Thoracic aorta (tissue), 2 donors: ENCODE results near the gene PGA4. TPM values are rescaled to one million over a fixed set of nuclear protein-coding genes. Genes with fewer than 3 reads are reported as not detected.
"Not testable (repeated sequence)": the region's sequence is repeated elsewhere in the genome, so short reads cannot be mapped to it uniquely, and the experiment has no call there.

ENCODE experiments used
- ATAC-seq: fragments of 150-250 bp; one replicate; pipeline ENCODE4 v1.8.0; 2017; ENCODE audit warnings: low read depth; ENCODE audit not compliant: insufficient number of reproducible peaks, low FRiP score
- DNase-seq: peaks from one replicate; pipeline ENCODE4 v3.0.0-alpha.2; 2020; ENCODE audit warnings: low spot score
- H3K27ac ChIP-seq, 2 donors: fragments of 200-600 bp; sonication (generic); 1 replicate in 1 of 2; 2 replicates in 1 of 2; pipeline ENCODE4 v1.5.1; 2016; ENCODE audit warnings: mild to moderate bottlenecking in 2 of 2, moderate library complexity in 2 of 2
- H3K27me3 ChIP-seq: fragments of 200-600 bp; sonication (generic); replicated peaks from 2 replicates; pipeline ENCODE4 v1.6.0; 2016; ENCODE audit warnings: mild to moderate bottlenecking; ENCODE audit not compliant: insufficient read depth
- H3K36me3 ChIP-seq: fragments of 200-600 bp; sonication (generic); one replicate; pipeline ENCODE4 v1.5.1; 2016
- H3K4me1 ChIP-seq, 2 donors: fragments of 200-600 bp; sonication (generic); 1 replicate in 1 of 2; 2 replicates in 1 of 2; pipeline versions ENCODE4 v1.5.1 to v1.6.0; 2016; ENCODE audit warnings: low read depth in 2 of 2, mild to moderate bottlenecking in 1 of 2; ENCODE audit not compliant: control insufficient read depth in 1 of 2
- H3K4me3 ChIP-seq: fragments of 200-600 bp; sonication (generic); 2 replicates; pipeline ENCODE4 v1.5.1; 2016; ENCODE audit warnings: mild to moderate bottlenecking
- H3K9me3 ChIP-seq: fragments of 200-600 bp; sonication (generic); 2 replicates; pipeline ENCODE4 v1.5.1; 2016
- total RNA-seq, 2 donors: library from RNA; depleted of rRNA; stranded (reverse); fragments of >200 nt; gene quantifications; one replicate each; pipeline versions ENCODE4 v1.1.0 to v1.2.3, GENCODE V29; 2016
- TF ChIP-seq, protein P1 (sequence below): fragments of 200-600 bp; sonication (generic); IDR thresholded peaks from one replicate; pipeline ENCODE4 v1.5.1; 2019; ENCODE audit warnings: antibody characterized with exemption

PGA4 gene
- 1 to 10 TPM in 1 of 2 donors, not detected in 1; 4.7 TPM for total RNA-seq

DNA sequence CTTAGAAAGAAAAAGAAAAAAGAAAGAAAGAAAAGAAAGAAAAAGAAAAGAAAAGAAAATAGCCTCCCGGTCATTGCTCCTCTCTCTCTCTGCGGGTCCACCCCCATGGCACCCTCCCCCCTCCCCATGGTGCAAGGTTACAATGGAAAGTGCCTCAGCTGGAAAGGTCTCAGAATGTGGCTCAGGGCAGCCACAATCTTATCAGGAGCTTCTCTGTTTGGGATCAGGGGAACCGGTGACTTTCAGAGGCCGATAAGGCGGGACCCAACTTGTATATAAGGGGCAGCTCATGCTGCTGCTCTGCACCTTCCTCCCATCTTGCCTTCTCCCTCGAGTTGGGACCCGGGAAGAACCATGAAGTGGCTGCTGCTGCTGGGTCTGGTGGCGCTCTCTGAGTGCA is at the start of gene PGA4:
Gene PGA4 (plus strand): TSS at position 301 of the 400 bp plus-strand sequence. CDS start 54 bp downstream, at position 355.
- DNase-seq, H3K9me3 ChIP-seq, ATAC-seq: not testable (repeated sequence)

DNA sequence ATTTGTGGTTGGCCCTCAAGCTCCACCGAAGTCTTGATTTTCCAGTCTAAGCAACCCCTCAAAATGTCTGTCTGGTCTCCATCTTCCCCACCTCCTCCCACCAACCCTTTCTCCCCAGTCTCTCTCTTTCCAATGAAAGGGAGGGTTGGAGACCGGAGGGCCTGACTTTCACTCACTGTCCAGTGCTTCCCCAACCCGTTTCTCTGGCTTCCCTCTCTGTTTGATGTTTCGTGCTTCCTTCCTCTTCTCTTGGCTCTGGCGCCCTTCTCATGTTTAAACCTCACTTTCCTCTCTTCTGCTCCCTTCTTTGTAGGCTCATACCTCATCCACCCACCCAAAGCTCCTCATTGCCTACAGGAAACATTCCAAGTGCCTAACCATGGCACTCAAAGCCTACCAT is 49.8 kb upstream of the PGA4 start:
- Histone ChIP-seq H3K27me3 (no peaks in the 10 kb centered on the region), H3K4me3 (no peak overlapping the region), H3K4me1 (no peaks in the 10 kb centered on the region), H3K9me3 (no peaks in the 10 kb centered on the region), H3K27ac (no peak overlapping the region), H3K36me3 (no peaks in the 10 kb centered on the region)
- DNase-seq (no peak), ATAC-seq (no peak)
- TF ChIP-seq, protein P1, sequence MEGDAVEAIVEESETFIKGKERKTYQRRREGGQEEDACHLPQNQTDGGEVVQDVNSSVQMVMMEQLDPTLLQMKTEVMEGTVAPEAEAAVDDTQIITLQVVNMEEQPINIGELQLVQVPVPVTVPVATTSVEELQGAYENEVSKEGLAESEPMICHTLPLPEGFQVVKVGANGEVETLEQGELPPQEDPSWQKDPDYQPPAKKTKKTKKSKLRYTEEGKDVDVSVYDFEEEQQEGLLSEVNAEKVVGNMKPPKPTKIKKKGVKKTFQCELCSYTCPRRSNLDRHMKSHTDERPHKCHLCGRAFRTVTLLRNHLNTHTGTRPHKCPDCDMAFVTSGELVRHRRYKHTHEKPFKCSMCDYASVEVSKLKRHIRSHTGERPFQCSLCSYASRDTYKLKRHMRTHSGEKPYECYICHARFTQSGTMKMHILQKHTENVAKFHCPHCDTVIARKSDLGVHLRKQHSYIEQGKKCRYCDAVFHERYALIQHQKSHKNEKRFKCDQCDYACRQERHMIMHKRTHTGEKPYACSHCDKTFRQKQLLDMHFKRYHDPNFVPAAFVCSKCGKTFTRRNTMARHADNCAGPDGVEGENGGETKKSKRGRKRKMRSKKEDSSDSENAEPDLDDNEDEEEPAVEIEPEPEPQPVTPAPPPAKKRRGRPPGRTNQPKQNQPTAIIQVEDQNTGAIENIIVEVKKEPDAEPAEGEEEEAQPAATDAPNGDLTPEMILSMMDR = no peak

More for the DNA sequence above, at the start of gene PGA4:
- not testable (repeated sequence) for H3K27ac ChIP-seq, H3K4me1 ChIP-seq, H3K27me3 ChIP-seq, H3K36me3 ChIP-seq, H3K4me3 ChIP-seq

DNA sequence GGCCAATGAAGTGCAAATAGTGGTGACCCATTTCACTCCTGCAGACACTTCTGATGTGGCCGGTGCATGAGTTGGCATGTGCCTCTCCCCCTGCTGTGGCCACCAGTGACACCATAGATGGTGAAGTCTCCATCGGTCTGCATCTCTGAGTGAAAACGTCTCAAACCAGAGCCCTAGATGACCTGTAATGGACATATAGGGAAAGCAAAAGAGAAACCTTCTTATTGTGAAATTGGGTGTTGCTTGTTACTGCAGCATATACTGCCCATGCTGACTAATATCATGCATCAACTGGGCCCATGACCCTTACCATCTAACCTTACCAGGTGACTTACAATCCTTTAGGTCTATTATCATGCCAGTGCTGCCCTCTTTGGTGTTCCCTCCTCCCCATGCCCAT is 49.3 kb upstream of the PGA4 start:
- no peaks in the 10 kb centered on the region for H3K9me3 ChIP-seq
- no peak overlapping the region for H3K4me3 ChIP-seq
- DNase-seq (no peak), ATAC-seq (no peak)
- no peaks in the 10 kb centered on the region for H3K27me3 ChIP-seq
- no peaks in the 10 kb centered on the region for H3K36me3 ChIP-seq
- TF ChIP-seq, protein P1 = no peak
- H3K4me1 ChIP-seq = no peaks in the 10 kb centered on the region
- H3K27ac ChIP-seq = no peak overlapping the region

DNA sequence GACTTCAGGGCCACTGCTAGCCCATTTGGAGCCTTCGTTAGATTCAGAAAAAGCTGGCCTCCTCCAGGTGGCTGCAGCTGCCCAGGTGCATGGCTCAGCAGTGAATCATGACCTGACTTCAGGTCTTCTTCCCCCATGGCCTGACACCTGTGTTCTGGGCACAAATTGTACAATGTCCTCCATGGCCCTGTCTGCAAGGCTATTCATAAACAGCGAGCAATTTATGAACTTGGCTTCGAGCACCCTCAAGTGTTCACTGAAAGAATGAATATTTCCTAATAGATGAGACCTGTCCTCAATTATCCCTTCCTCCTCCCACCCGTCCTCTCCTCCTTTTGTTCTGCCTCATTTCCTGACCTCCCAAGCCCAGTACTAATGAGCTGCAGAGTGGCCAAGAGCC is 48.7 kb upstream of the PGA4 start:
- H3K36me3 ChIP-seq = no peaks in the 10 kb centered on the region
- H3K9me3 ChIP-seq = no peaks in the 10 kb centered on the region
- H3K27me3 ChIP-seq = no peaks in the 10 kb centered on the region
- no peak for ATAC-seq
- TF ChIP-seq, protein P1 = no peak
- H3K27ac ChIP-seq = no peak overlapping the region
- DNase-seq = no peak
- H3K4me1 ChIP-seq = no peaks in the 10 kb centered on the region
- no peak overlapping the region for H3K4me3 ChIP-seq

DNA sequence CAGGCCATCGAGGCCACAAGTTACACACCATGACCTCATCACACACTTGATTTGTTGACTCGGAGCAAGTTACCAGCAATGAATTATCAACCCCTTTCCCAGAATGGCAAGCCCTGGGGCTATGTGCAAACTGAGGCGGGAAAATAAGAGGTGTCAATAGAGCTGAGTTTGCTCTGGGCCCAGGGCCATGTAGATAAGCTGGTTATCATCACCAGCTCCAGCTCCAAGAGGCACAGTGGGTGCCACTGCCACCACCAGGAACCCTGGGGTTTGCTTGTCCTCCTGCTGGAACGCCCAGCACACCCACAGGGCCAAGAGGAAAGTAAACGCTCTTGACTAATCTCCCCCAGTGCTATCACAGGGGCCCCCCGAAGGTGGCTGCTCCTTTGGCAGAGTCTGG is 47.9 kb upstream of the PGA4 start:
- no peak overlapping the region for H3K27ac ChIP-seq
- H3K36me3 ChIP-seq = no peaks in the 10 kb centered on the region
- no peaks in the 10 kb centered on the region for H3K27me3 ChIP-seq
- H3K4me3 ChIP-seq = no peak overlapping the region
- ATAC-seq (no peak), DNase-seq (no peak)
- TF ChIP-seq, protein P1 = no peak
- H3K4me1 ChIP-seq = no peaks in the 10 kb centered on the region
- H3K9me3 ChIP-seq = no peaks in the 10 kb centered on the region

DNA sequence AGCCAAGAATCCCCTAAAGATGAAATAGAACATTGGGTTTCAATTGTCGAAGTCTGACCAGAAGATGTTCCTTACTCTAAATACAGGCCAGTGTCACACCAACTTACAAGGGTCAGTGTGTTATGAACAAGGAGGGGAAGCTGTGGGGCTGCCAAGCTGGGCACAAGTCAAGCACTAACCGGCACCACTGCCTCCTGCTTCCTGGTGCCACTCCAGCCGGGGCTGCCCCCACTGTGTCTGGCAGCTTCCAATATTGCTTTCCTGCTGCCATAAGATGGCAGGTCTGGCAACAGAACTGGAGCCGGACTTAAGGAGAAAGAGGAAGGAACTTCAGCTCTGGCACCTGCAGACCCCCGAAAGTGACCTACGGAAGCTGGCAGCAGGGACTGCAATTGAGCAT is 47.2 kb upstream of the PGA4 start:
- H3K4me1 ChIP-seq = no peaks in the 10 kb centered on the region
- no peak overlapping the region for H3K4me3 ChIP-seq
- H3K36me3 ChIP-seq = no peaks in the 10 kb centered on the region
- ATAC-seq (no peak), DNase-seq (no peak)
- no peaks in the 10 kb centered on the region for H3K27me3 ChIP-seq
- TF ChIP-seq, protein P1 = no peak
- H3K27ac ChIP-seq = no peak overlapping the region
- H3K9me3 ChIP-seq = no peaks in the 10 kb centered on the region
